ENCODE data around the gene SLC41A2. TPM values are rescaled to one million over a fixed set of nuclear protein-coding genes. Genes with fewer than 3 reads are reported as not detected.

Gene SLC41A2
- 14.8 and 27.5 TPM in 2 replicates for total RNA-seq

GRCh38 chr12:104958001-104958804 lies at the start of gene SLC41A2:
SLC41A2 (minus strand) TSS chr12:104958290; CDS start chr12:104928527, 29,763 bp downstream.

GRCh38 chr12:104986022-104986941 lies 28.2 kb upstream of the SLC41A2 start, which contains the start of gene NOPCHAP1:
NOPCHAP1 (plus strand) TSS chr12:104986316; CDS start chr12:104986353, 37 bp downstream.

Other genes starting within 250 kb of the SLC41A2 start
- gene NOPCHAP1, start 28.0 kb upstream of the SLC41A2 start, total RNA-seq = 1.6 and 3.1 TPM in 2 replicates
- 78.3 and 89.9 TPM in 2 replicates for gene ALDH1L2, start 126.2 kb upstream of the SLC41A2 start, total RNA-seq
- 45.5 and 50.1 TPM in 2 replicates for gene WASHC4, start 149.4 kb upstream of the SLC41A2 start, total RNA-seq

All from cardiac atrium fibroblast (primary cell).